Liver (tissue), 9 donors: ENCODE results near the gene FKBP1A. TPM values are rescaled to one million over a fixed set of nuclear protein-coding genes. Genes with fewer than 3 reads are reported as not detected.

Source experiments
- DNase-seq: peaks from one replicate; pipeline ENCODE4 v3.0.0-alpha.2; 2017; ENCODE audit warnings: low spot score
- H3K27ac ChIP-seq, 2 donors: one replicate each; pipeline ENCODE4 v1.7.0; 2013; ENCODE audit warnings: inconsistent platforms in 2 of 2, low read length in 2 of 2, control low read depth in 1 of 2, low read depth in 1 of 2, mild to moderate bottlenecking in 1 of 2
- H3K27me3 ChIP-seq, 4 donors: one replicate each; pipeline versions ENCODE4 v1.6.1 to v1.7.0; 2013; ENCODE audit warnings: low read length in 3 of 4, inconsistent platforms in 1 of 4, mild to moderate bottlenecking in 1 of 4, moderate library complexity in 1 of 4; ENCODE audit not compliant: control insufficient read depth in 4 of 4, insufficient read depth in 4 of 4
- H3K36me3 ChIP-seq, 4 donors: one replicate each; pipeline versions ENCODE4 v1.6.1 to v1.7.0; 2013; ENCODE audit warnings: low read length in 3 of 4, mild to moderate bottlenecking in 3 of 4, low read depth in 1 of 4, moderate library complexity in 1 of 4; ENCODE audit not compliant: control insufficient read depth in 4 of 4, insufficient read depth in 3 of 4
- H3K4me1 ChIP-seq, 4 donors: one replicate each; pipeline versions ENCODE4 v1.6.1 to v1.7.0; 2013; ENCODE audit warnings: low read length in 3 of 4, mild to moderate bottlenecking in 3 of 4, moderate library complexity in 1 of 4; ENCODE audit not compliant: control insufficient read depth in 4 of 4, insufficient read depth in 4 of 4
- H3K4me3 ChIP-seq, 3 donors: one replicate each; pipeline versions ENCODE4 v1.6.1 to v1.7.0; 2013; ENCODE audit warnings: low read length in 3 of 3, control low read depth in 1 of 3, low read depth in 1 of 3, mild to moderate bottlenecking in 1 of 3
- H3K9ac ChIP-seq, 2 donors: one replicate each; pipeline ENCODE4 v1.7.0; 2013; ENCODE audit warnings: low read length in 2 of 2, mild to moderate bottlenecking in 2 of 2, moderate library complexity in 2 of 2, control low read depth in 1 of 2, low read depth in 1 of 2
- H3K9me3 ChIP-seq, 4 donors: one replicate each; pipeline versions ENCODE4 v1.6.1 to v1.7.0; 2013; ENCODE audit warnings: low read length in 3 of 4; ENCODE audit not compliant: control insufficient read depth in 4 of 4
- ATF3 ChIP-seq: IDR thresholded peaks from 2 replicates; pipeline ENCODE4 v1.6.1; 2016; ENCODE audit warnings: antibody characterized with exemption
- CTCF ChIP-seq: fragments of 150-350 bp; IDR thresholded peaks from 2 replicates; pipeline ENCODE4 v1.5.1; 2017; ENCODE audit warnings: improper control_type of control experiment, low read depth, low read length; ENCODE audit not compliant: missing input control
- EGR1 ChIP-seq, 2 donors: IDR thresholded peaks; 2 replicates each; pipeline ENCODE4 v1.6.1; 2016 to 2018; ENCODE audit warnings: antibody characterized with exemption in 2 of 2, low read depth in 2 of 2
- FOXA1 ChIP-seq: IDR thresholded peaks from 2 replicates; pipeline ENCODE4 v1.6.1; 2016; ENCODE audit warnings: antibody characterized with exemption
- FOXA2 ChIP-seq: IDR thresholded peaks from 2 replicates; pipeline ENCODE4 v1.6.1; 2016; ENCODE audit warnings: antibody characterized with exemption
- GABPA ChIP-seq, 2 donors: IDR thresholded peaks in 1 of 2; conservative IDR thresholded peaks in 1 of 2; 2 replicates each; pipeline ENCODE4 v1.6.1; 2016; ENCODE audit warnings: antibody characterized with exemption in 2 of 2, mild to moderate bottlenecking in 1 of 2, moderate library complexity in 1 of 2
- HNF4A ChIP-seq, 2 donors: conservative IDR thresholded peaks; 2 replicates each; pipeline ENCODE4 v1.6.1; 2016; ENCODE audit warnings: antibody characterized with exemption in 2 of 2, mild to moderate bottlenecking in 2 of 2
- HNF4G ChIP-seq: IDR thresholded peaks from 2 replicates; pipeline ENCODE4 v1.6.1; 2016; ENCODE audit warnings: antibody characterized with exemption
- JUND ChIP-seq, 2 donors: IDR thresholded peaks; 2 replicates each; pipeline ENCODE4 v1.6.1; 2016; ENCODE audit warnings: antibody characterized with exemption in 2 of 2
- MAX ChIP-seq: IDR thresholded peaks from 2 replicates; pipeline ENCODE4 v1.6.1; 2016; ENCODE audit warnings: antibody characterized with exemption
- NR2F2 ChIP-seq: IDR thresholded peaks from 2 replicates; pipeline ENCODE4 v1.6.1; 2016; ENCODE audit warnings: antibody characterized with exemption
- RAD21 ChIP-seq, 2 donors: IDR thresholded peaks; 2 replicates each; pipeline ENCODE4 v1.6.1; 2016; ENCODE audit warnings: antibody characterized with exemption in 2 of 2, mild to moderate bottlenecking in 2 of 2
- REST ChIP-seq: IDR thresholded peaks from 2 replicates; pipeline ENCODE4 v1.6.1; 2016; ENCODE audit warnings: antibody characterized with exemption, mild to moderate bottlenecking
- RXRA ChIP-seq, 2 donors: IDR thresholded peaks; 2 replicates each; pipeline ENCODE4 v1.6.1; 2017 to 2018; ENCODE audit warnings: antibody characterized with exemption in 2 of 2, mild to moderate bottlenecking in 1 of 2
- SP1 ChIP-seq: IDR thresholded peaks from 2 replicates; pipeline ENCODE4 v1.6.1; 2018; ENCODE audit warnings: antibody characterized with exemption, mild to moderate bottlenecking
- TAF1 ChIP-seq: conservative IDR thresholded peaks from 2 replicates; pipeline ENCODE4 v1.6.1; 2016; ENCODE audit warnings: antibody characterized with exemption, mild to moderate bottlenecking
- YY1 ChIP-seq: IDR thresholded peaks from 2 replicates; pipeline ENCODE4 v1.6.1; 2016; ENCODE audit warnings: antibody characterized with exemption, mild to moderate bottlenecking
- ZBTB33 ChIP-seq: IDR thresholded peaks from 2 replicates; pipeline ENCODE4 v1.6.1; 2016; ENCODE audit warnings: antibody characterized with exemption
- WGBS: extraction: QIAGEN DNeasy Blood & Tissue Kit; methylation state at CpG from one replicate; pipeline ENCODE4 v1.1.7; 2013; 5-methylcytosine and 5-hydroxymethylcytosine counted together
- polyA plus RNA-seq, 2 donors: library from polyadenylated mRNA; stranded (reverse) in 1 of 2; unstranded in 1 of 2; fragments of 200-250 nt in 1 of 2; fragments of >200 nt in 1 of 2; fragmentation: Nextera tagmentation in 1 of 2; extraction: Ambion mirVana in 1 of 2; gene quantifications; one replicate each; pipeline versions ENCODE4 v1.2.1 to v1.2.3, GENCODE V29; 2013 to 2015
- total RNA-seq, 2 donors: library from RNA; depleted of rRNA; stranded (reverse); fragments of >200 nt; gene quantifications; one replicate each; pipeline ENCODE4 v1.2.3, GENCODE V29; 2014
- donor health status: healthy.
- donor health status: healthy.
- donor health status: healthy.
- donor health status: healthy.
- donor health status: healthy.

The FKBP1A gene
- total and polyA plus RNA-seq, 4 donors: 49.3 to 114 (median 76.9) TPM

GRCh38 chr20:1321654-1321939 lies 71.3 kb downstream of the FKBP1A start:
- no peak for DNase-seq
- whole genome bisulfite sequencing: 44% methylated on average over 4 of the region's 4 CpGs
- no peaks in the 10 kb centered on the region for H3K9me3 ChIP-seq
- TF ChIP-seq RAD21 (IDR thresholded peaks at IDR 0.05): no peak
- no peak overlapping the region for H3K9ac ChIP-seq
- no peak overlapping the region for H3K4me3 ChIP-seq
- peaks cover 0 to 24% (median 14%) of the 10 kb centered on the region in 4 donors for H3K4me1 ChIP-seq
- H3K27ac ChIP-seq: no peak overlapping the region
- H3K27me3 ChIP-seq: no peaks in the 10 kb centered on the region
- H3K36me3 ChIP-seq: no peaks in the 10 kb centered on the region

GRCh38 chr20:1320902-1321653 lies 71.8 kb downstream of the FKBP1A start:
- H3K4me3 ChIP-seq: no peak overlapping the region
- H3K9ac ChIP-seq: no peak overlapping the region
- peaks cover 0 to 19% (median 9%) of the 10 kb centered on the region in 4 donors for H3K4me1 ChIP-seq
- 78% methylated on average over 17 of the region's 17 CpGs for WGBS
- no peaks in the 10 kb centered on the region for H3K27me3 ChIP-seq
- no peak overlapping the region for H3K27ac ChIP-seq
- no peaks in the 10 kb centered on the region for H3K9me3 ChIP-seq
- no peak for DNase-seq
- H3K36me3 ChIP-seq: no peaks in the 10 kb centered on the region
- TF ChIP-seq ZBTB33 (no peak), ATF3 (no peak), JUND (IDR thresholded peaks at IDR 0.05) (no peak), FOXA2 (no peak), RAD21 (IDR thresholded peaks at IDR 0.05) (no peak), FOXA1 (no peak), SP1 (no peak), HNF4A (conservative IDR thresholded peaks at IDR 0.05) (no peak), MAX (no peak), EGR1 (IDR thresholded peaks at IDR 0.05; ENCODE audit: low read depth in 2 of 2) (no peak), REST (no peak), RXRA (IDR thresholded peaks at IDR 0.05) (no peak), CTCF (no peak), TAF1 (no peak), HNF4G (no peak), GABPA (IDR thresholded peaks at IDR 0.05 in 1 of 2, conservative IDR thresholded peaks at IDR 0.05 in 1 of 2) (no peak), NR2F2 (no peak), YY1 (no peak)
